IMR-90 (cell line): ENCODE data around the gene IL16.

Experiments
- CEBPB ChIP-seq: IDR thresholded peaks from 2 replicates; pipeline ENCODE4 v1.6.1; 2012; ENCODE audit warnings: low read depth, low read length, improper control_type of control experiment
- FOS ChIP-seq: fragments of 150-350 bp; IDR thresholded peaks from 2 replicates; pipeline ENCODE4 v1.6.1; 2016; ENCODE audit warnings: low read depth, low read length
- POLR2A ChIP-seq: IDR thresholded peaks from 2 replicates; pipeline ENCODE4 v1.6.1; 2012; ENCODE audit warnings: mild to moderate bottlenecking, low read depth, low read length
- TF ChIP-seq, protein P1 (sequence below): fragments of 150-350 bp; IDR thresholded peaks from 2 replicates; pipeline ENCODE4 v1.6.1; 2017; ENCODE audit warnings: mild to moderate bottlenecking, antibody characterized with exemption, low read length, low read depth

DNA sequence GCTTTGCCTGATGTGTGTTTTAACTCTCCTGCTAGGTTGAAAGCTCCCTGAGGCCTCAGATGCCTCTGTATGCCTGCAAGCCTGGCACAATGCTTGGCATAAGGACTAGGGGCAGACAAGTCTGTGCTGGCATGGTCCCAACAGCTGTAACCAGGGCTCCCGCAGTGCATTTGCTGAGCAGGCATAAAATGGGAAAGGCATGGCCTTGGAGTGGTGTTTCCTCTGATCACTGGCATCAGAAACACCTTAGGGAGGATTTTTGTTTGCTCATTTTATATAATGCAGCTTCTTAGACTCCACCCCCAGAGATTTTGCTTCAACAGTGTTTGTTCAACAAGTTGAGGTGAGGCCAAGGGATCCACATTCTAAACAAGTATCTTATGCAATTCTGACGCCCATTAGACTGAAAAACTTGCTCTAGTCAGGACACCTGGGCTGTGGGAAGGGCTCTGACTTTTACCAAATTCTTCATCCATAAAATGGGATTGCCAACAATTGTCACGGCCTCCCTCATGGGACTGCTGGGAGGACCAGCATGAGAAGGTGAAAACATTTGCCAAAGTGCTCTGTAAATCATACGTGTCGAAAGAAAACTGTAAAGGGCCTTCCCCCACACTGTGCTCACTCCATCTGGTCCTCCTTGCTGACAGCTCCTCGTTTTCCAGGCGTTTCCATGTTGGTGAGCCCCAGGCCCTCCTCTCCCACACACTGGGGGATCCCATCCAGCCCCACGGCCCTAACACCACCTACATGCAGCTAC lies 84.2 kb downstream of the IL16 start:
- TF ChIP-seq FOS (no peak), POLR2A (no peak), CEBPB (no peak)
- TF ChIP-seq, protein P1, sequence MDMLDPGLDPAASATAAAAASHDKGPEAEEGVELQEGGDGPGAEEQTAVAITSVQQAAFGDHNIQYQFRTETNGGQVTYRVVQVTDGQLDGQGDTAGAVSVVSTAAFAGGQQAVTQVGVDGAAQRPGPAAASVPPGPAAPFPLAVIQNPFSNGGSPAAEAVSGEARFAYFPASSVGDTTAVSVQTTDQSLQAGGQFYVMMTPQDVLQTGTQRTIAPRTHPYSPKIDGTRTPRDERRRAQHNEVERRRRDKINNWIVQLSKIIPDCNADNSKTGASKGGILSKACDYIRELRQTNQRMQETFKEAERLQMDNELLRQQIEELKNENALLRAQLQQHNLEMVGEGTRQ: no peak
